ENCODE data around the gene KCTD16. TPM values are rescaled to one million over a fixed set of nuclear protein-coding genes. Genes with fewer than 3 reads are reported as not detected.

KCTD16 gene
- polyA plus RNA-seq, 2 of the 4 experiments (the other 2 are of a cell fraction): 0.10 to 0.32 TPM

DNA sequence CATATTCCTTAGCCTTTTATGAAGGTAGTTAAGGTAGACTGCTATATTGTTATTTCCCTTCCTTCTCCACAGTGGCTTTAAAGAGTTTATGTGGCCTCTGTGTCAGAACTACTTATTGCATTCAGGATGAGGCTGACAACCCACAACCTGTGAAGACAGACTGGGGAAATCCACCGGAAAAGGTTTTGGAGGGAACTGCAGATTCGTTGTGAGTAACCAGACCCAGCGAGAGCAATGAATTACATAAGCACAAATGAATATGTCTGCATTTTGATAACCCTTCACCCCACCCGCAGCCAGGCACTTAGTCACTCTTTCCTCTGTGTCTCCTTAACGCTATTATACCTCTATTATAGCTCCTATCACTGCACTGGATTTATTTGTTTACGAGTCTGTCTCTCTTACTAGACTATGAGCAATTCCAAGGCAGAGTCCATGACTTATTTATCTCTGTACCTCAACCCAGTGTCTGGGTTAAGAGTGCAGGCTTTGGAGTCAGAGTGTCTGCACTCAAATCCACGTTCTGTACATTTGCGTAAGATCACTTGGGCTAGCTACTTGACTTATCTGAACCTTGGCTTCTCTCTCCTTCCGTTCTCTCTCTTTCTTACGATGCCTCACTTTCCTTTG is 19.2 kb downstream of the KCTD16 start:
- peak; percentile 89 for FAIRE-seq
- peak overlapping the region; percentile 67 to 80 for H3K27ac ChIP-seq
- DNase-seq (ENCODE audit: low read depth in 1 of 2, low spot score in 1 of 2): peak; percentile 16 to 91
- peak; percentile 90 to 95 for ATAC-seq
- peak overlapping the region; percentile 60 for H3K4me2 ChIP-seq
- H3K9me3 ChIP-seq: no peaks in the 10 kb centered on the region
- ChIA-PET POLR2A (no interaction called here), CTCF (interaction anchor here (0.6 to 1.8 kb wide), 3 partner anchors 14 to 1473 kb away, joined by 3 to 6 read pairs (median 3); no protein-coding TSS in a partner anchor)
- H3K4me1 ChIP-seq: peaks cover 57% of the 10 kb centered on the region
- no peak overlapping the region for H3K4me3 ChIP-seq
- WGBS (ENCODE audit: missing lambda C conversion rate): under 1% methylated on average over 10 of the region's 10 CpGs
- TF ChIP-seq GATA3 (IDR thresholded peaks at IDR 0.05; ENCODE audit: borderline replicate concordance): peak; percentile 97
- TF ChIP-seq HMGXB4 (CRISPR knock-in tag; IDR thresholded peaks at IDR 0.05; ENCODE audit: borderline replicate concordance): no peak
- 0 out of 2 replicates have a peak, but pooled peaks have one; percentile 48 for TF ChIP-seq PBX3 (IDR thresholded peaks at IDR 0.05)
- TF ChIP-seq ZSCAN20 (CRISPR knock-in tag; IDR thresholded peaks at IDR 0.05): no peak
- peak; percentile 72; the same call in 1 of the 2 replicates for TF ChIP-seq RARB (CRISPR knock-in tag; IDR thresholded peaks at IDR 0.05)
- no peak for TF ChIP-seq NPAS2 (CRISPR knock-in tag; IDR thresholded peaks at IDR 0.05; ENCODE audit: borderline replicate concordance)
- no peak for TF ChIP-seq EHMT2 (IDR thresholded peaks at IDR 0.05; ENCODE audit: low read depth)
- no peak for TF ChIP-seq KDM1A (IDR thresholded peaks at IDR 0.05; ENCODE audit: low read depth)
- no peak for TF ChIP-seq BHLHE40 (IDR thresholded peaks at IDR 0.05; ENCODE audit: low read depth, low read length)
- peak; percentile 71; the same call in 1 of the 3 replicates for TF ChIP-seq BCL3 (IDR thresholded peaks at IDR 0.05)
- TF ChIP-seq POLR2AphosphoS2 (conservative IDR thresholded peaks at IDR 0.05; ENCODE audit: low read length): no peak
- TF ChIP-seq ZNF302 (CRISPR knock-in tag; IDR thresholded peaks at IDR 0.05): no peak
- TF ChIP-seq MAX (IDR thresholded peaks at IDR 0.05): peak; percentile 91
- no peak for TF ChIP-seq RCOR1 (IDR thresholded peaks at IDR 0.05; ENCODE audit: low read depth, low read length)
- TF ChIP-seq HES2 (IDR thresholded peaks at IDR 0.05): peak; percentile 46; the same call in 1 of the 2 replicates
- TF ChIP-seq, protein P1, sequence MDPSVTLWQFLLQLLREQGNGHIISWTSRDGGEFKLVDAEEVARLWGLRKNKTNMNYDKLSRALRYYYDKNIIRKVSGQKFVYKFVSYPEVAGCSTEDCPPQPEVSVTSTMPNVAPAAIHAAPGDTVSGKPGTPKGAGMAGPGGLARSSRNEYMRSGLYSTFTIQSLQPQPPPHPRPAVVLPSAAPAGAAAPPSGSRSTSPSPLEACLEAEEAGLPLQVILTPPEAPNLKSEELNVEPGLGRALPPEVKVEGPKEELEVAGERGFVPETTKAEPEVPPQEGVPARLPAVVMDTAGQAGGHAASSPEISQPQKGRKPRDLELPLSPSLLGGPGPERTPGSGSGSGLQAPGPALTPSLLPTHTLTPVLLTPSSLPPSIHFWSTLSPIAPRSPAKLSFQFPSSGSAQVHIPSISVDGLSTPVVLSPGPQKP (IDR thresholded peaks at IDR 0.05; ENCODE audit: low read depth, low read length): no peak
- no peak for TF ChIP-seq RNF2 (IDR thresholded peaks at IDR 0.05; ENCODE audit: borderline replicate concordance, low read depth)
- TF ChIP-seq CBX2 (IDR thresholded peaks at IDR 0.05; ENCODE audit: borderline replicate concordance, low read depth): no peak
- no peak for TF ChIP-seq CBX8 (IDR thresholded peaks at IDR 0.05)
- TF ChIP-seq CHD4 (IDR thresholded peaks at IDR 0.05; ENCODE audit: borderline replicate concordance): no peak
- TF ChIP-seq TP53 (CRISPR knock-in tag; IDR thresholded peaks at IDR 0.05): no peak
- no peak for TF ChIP-seq HOXA7 (CRISPR knock-in tag; IDR thresholded peaks at IDR 0.05)
- no peak for TF ChIP-seq POLR2A (IDR thresholded peaks at IDR 0.05; ENCODE audit: low read length)
- no peak for TF ChIP-seq HDAC2 (IDR thresholded peaks at IDR 0.05)
- TF ChIP-seq MYC (IDR thresholded peaks at IDR 0.05; ENCODE audit: borderline replicate concordance, low read length): no peak
- no peak for TF ChIP-seq SREBF2 (IDR thresholded peaks at IDR 0.05)
- no peak for TF ChIP-seq PHF8 (IDR thresholded peaks at IDR 0.05; ENCODE audit: borderline replicate concordance, low read depth)
- peak; percentile 66 to 88 for TF ChIP-seq CEBPB (IDR thresholded peaks at IDR 0.05)
- TF ChIP-seq CTCF (IDR thresholded peaks at IDR 0.05): no peak
- TF ChIP-seq CHD2 (IDR thresholded peaks at IDR 0.05; ENCODE audit: low read length, partially characterized antibody): no peak
- TF ChIP-seq ZC3H11A (IDR thresholded peaks at IDR 0.05): no peak
- peak; percentile 71 to 77; a peak in 4 of 5 replicates for TF ChIP-seq JUN (IDR thresholded peaks at IDR 0.05)
- TF ChIP-seq, protein P2, sequence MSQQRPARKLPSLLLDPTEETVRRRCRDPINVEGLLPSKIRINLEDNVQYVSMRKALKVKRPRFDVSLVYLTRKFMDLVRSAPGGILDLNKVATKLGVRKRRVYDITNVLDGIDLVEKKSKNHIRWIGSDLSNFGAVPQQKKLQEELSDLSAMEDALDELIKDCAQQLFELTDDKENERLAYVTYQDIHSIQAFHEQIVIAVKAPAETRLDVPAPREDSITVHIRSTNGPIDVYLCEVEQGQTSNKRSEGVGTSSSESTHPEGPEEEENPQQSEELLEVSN (IDR thresholded peaks at IDR 0.05; ENCODE audit: borderline replicate concordance, low read depth): peak; percentile 91
- no peak for TF ChIP-seq MAFK (IDR thresholded peaks at IDR 0.05; ENCODE audit: partially characterized antibody)
